GM13977 (cell line): ENCODE measurements around the gene MPPED1.

Experiments
- DNase-seq: peaks from one replicate; pipeline ENCODE4 v3.0.0; 2012; ENCODE audit warnings: low spot score
- in situ Hi-C: fragments of 300-500 bp; cut with MboI; formaldehyde crosslinking; loops from one replicate; pipeline ENCODE4 v1.12.0; 2022; ENCODE audit warnings: low sequenced_read_pairs, low pct_unique_long_range_greater_than_20kb, mixed read lengths, inconsistent platforms; ENCODE audit not compliant: unreplicated experiment
- TF ChIP-seq, protein P1 (sequence below): IDR thresholded peaks from 2 replicates; pipeline ENCODE4 v1.5.1; 2012; ENCODE audit warnings: mild to moderate bottlenecking, control low read depth; ENCODE audit not compliant: insufficient read depth; ENCODE audit errors: extremely low read depth, missing control alignments

The MPPED1 gene

DNA sequence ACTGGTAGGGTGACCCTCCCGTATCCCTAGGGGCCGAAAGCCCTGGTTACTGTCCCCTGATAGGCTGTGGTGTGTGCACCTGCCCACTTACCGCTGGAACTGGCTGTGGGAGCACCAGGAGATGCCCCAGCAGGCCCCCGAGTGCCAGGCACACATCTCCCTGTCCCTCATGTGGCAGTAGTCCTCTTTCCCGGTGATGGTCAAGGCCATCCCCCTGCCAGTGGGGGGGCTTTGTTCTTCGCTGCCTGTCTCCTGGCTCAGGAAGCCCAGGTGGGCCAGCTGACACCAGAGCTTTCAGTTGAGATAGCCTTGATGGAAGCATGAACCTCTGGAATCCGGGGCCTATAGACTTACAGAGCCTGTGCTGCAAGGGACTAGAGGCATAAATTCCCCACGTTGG is 100.5 kb downstream of the MPPED1 start:
- in situ Hi-C loops = no loop called here
- DNase-seq = no peak
- TF ChIP-seq, protein P1, sequence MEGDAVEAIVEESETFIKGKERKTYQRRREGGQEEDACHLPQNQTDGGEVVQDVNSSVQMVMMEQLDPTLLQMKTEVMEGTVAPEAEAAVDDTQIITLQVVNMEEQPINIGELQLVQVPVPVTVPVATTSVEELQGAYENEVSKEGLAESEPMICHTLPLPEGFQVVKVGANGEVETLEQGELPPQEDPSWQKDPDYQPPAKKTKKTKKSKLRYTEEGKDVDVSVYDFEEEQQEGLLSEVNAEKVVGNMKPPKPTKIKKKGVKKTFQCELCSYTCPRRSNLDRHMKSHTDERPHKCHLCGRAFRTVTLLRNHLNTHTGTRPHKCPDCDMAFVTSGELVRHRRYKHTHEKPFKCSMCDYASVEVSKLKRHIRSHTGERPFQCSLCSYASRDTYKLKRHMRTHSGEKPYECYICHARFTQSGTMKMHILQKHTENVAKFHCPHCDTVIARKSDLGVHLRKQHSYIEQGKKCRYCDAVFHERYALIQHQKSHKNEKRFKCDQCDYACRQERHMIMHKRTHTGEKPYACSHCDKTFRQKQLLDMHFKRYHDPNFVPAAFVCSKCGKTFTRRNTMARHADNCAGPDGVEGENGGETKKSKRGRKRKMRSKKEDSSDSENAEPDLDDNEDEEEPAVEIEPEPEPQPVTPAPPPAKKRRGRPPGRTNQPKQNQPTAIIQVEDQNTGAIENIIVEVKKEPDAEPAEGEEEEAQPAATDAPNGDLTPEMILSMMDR = no peak

- no peak for DNase-seq
- in situ Hi-C loops = no loop called here
- TF ChIP-seq, protein P1 = no peak
Measured at GRCh38 chr22:43514476-43515157, 102.8 kb downstream of the MPPED1 start.

DNA sequence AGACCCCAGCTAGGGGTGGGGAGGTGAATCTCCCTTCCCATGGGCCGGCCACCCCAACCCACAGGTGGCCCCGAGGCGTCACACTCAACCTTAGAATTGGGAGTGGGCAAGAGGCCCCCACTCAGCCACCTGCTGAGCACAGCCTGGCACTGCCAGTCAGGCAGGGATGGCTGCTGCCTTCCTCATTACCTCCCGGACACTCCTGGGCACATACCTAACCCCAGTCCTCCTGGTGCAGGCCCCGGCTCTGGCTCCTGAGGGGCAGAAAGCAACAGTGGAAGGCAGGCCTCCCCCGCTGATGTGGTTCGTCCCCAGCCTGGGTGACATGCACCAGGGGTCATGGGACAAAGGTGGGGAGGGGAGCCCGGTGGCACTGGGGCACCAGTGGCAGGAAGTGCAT is 103.6 kb downstream of the MPPED1 start:
- no peak for DNase-seq
- in situ Hi-C loops = no loop called here

GRCh38 chr22:43515902-43516301 is 104.1 kb downstream of the MPPED1 start:
- TF ChIP-seq, protein P1 = peak; percentile 6
- no peak for DNase-seq
- in situ Hi-C loops = no loop called here

More for the DNA sequence above, 103.6 kb downstream of the MPPED1 start:
- TF ChIP-seq, protein P1 = no peak

GRCh38 chr22:43516386-43516785 is 104.6 kb downstream of the MPPED1 start:
- in situ Hi-C loops = no loop called here
- TF ChIP-seq, protein P1 = no peak
- DNase-seq = no peak

DNA sequence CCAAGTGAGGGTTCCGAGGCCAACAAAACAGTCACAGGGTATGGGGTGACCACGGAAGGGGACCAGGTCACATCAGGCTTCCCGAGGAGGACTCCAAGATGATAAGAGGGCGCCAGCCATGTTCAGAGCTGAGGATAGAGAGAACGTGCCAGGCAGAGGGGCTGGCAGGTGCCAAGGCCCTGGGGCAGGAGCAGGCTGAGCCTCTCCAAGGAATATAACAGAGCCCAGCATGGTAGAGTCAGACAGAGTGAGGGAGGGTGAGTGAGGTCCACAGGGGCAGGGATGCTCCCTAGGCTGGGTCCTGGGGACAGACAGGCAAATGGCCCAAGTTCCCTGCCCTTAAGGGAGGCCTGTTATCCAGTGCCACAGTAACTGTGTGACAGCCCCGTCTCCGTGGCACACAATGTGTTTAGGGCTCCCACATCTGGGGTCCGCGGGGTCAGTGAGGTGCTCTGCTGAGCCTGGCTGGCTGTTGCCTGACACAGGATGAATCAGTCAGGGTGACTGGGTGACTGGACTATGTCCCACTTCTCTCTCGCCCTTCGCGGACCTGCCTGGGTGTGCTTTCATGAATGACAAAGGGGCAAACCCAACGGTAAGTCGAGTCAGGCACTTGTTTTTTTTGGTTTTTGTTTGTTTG is 105.3 kb downstream of the MPPED1 start:
- in situ Hi-C loops = no loop called here
- TF ChIP-seq, protein P1 = no peak
- no peak for DNase-seq
